HG02642 (cell line): Measurements from ENCODE around the gene TUBA4A.

ENCODE experiments used
- ATAC-seq: cut with Tn5 transposase; IDR thresholded peaks from one replicate; pipeline ENCODE4 v1.9.1; 2021; ENCODE audit warnings: mild to moderate bottlenecking; ENCODE audit not compliant: unreplicated experiment, poor library complexity

Gene TUBA4A

GRCh38 chr2:219253753-219254589 lies at the start of gene TUBA4A:
Gene TUBA4A, minus strand, starts transcription at chr2:219253918. Its CDS starts 60 bp downstream, at chr2:219253858.
- ATAC-seq, result peak; percentile 59

- no peak for ATAC-seq
Observed at GRCh38 chr2:219302412-219302968, 48.8 kb upstream of the TUBA4A start.

GRCh38 chr2:219300022-219300421 lies 46.3 kb upstream of the TUBA4A start:
- ATAC-seq, result no peak

DNA sequence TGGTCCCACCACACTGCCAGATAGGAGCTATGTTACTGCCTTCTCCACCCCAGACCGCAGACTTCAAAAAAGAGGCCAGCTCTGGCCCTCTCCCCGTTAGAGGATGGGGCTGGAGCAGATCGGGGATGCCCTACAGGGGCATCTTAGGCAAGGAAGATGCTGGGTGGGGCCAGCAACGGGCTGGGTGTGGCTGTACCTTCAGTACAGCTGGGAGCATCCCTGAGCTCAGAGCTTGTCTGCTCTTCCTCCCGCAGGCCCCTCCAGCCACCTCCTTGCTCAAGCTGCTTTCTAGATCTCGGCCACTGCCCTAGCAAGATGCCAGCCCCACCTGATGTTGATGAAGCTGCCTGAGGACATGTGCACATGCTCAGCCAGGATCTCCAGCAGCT lies 45.6 kb upstream of the TUBA4A start:
- no peak for ATAC-seq

DNA sequence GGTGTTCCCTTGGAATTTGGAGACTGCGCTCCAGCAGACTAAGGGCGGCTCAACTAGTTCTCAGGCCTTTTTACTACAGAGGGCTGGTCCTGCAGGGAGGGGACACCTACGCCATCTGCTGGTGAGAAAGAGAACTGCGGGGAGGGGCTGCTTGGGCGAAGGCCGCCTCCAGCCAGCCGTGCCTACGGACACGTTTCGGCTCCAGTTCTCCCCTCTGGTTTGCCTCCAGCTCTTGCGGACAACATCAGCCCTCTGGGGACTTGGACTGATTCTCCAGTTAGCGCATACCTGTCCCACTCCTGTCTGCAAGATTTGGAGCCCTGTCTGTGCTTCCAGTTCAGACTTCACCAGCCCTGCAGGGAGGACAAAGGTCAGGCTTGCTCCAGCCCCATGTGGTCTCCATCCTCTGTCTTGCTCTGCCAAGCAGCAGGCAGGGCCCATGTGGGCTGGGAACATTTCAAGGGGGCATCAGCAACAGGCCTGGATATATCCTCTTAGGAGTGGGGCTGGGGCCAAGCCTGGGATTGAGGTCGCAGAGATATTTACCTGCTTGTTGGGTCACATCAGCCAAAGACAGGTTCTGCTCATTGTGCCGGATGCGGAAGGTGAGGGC lies 45.1 kb upstream of the TUBA4A start:
- no peak for ATAC-seq

DNA sequence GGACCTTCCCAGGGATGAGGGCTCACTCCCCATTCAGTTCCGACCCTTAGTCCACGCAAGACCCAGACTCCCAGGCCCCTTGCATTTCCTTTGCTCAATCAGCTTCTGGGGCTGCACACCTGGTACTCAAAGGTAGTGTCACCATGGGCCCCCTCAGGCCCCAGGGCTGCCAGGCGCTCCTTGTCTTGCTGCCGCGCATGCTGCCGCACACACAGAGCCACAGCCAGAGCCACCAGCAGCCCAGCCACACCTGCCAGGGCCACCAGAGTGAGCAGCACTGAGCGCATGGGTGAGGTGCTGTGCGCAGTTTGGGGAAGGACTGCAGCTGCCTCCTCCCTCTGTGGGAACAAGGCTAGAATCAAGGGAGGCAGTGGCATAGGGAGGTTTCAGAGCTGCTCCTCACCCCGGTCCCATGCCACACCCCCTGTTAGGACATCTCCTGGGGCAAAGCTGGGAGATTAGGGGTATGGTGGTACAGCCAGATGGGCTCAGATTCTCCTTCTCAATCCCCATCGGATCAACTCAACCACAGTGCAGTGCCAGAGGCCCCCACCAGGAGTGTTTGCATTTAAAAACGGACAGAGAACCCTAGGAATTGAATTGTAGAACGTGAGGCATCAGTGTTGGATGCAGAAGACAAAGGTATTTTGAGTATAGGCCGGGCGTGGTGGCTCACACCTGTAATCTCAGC lies 44.2 kb upstream of the TUBA4A start:
- ATAC-seq, result no peak

DNA sequence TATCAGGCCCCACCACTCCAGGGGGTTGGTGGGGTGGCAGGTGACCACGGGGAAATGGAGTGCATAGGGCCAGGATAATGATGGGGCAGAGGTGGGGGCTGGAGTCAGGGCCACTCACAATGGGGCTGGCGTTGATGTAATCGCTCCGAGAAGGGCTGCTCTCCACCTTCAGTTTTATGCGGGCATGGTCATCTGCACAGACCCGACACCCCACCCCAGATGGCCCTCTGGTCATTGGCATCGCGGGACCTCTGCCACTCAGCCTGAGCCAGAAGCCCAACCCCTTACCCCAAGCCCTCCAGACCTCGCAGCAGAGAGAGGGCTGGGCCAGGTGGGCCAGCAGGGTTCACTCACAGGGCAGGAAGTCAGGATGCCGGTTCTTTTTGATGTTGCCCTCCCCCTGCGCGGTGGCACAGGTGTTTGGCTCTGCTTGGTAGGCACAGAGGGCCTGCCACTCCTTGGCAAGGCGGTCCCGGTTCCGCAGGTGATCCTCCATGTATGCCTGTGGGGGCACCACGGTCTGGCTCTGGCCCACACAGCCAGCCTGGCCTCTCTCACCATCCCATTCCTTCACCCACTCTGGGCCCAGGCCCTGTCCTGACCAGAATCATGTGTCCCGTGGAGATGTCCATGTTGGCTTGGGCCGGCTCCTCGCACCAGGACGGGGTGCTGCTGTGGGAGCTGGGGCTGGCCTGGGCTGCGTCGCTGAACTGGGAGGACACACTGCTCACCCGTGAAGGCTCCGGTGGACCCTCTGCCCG lies 43.1 kb upstream of the TUBA4A start:
- ATAC-seq, result no peak

GRCh38 chr2:219296142-219296541 lies 42.4 kb upstream of the TUBA4A start:
- no peak for ATAC-seq

DNA sequence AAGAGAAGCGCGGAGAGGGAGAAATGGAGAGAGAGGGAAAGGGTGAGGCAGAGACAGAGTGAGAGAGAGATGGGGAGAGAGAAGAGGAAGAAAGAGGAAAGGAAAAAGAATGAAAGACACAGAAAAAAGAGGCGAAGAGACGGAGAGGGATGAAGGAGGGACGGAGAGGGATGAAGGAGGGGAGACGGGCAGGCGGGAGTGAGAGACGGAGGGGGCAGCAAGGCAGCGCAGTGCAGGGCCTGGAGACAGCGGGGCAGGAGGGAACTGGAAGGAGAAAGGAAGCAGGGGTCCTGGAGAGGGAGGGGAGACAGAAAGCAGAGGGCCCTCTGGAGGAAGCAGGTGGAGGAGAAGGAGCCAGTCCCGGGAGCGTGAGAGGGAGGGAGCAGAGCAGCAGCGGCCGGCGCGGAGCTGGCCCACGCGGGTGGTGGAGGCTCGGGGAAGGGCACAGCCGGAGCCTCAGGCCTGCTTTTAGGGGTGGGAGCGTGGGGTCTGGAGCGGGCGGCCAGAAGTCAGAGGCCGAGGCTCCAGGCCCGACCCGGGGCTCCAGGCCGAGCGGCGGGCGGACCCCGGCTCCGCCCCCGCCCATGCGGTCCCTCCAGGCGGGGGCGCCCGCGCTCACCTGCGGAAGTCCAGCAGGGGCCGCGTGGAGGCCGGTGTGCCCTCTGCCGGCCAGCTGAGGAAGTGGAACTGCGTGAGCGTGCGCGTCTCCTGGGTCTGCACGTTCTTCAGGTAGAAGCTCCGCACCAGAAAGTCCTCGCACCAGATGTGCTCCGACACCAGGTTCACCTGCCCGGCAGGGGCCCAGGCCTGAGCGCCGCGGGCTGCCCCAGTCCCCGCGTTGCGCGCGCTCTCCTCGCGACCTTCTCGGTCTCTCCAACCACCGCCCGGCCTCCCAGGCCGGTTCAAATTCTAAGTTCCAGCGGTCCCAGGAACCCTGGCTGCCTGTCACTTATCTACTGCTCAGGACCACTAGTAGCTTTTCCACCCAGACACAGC lies 40.9 kb upstream of the TUBA4A start:
- ATAC-seq, result peak; percentile 89

DNA sequence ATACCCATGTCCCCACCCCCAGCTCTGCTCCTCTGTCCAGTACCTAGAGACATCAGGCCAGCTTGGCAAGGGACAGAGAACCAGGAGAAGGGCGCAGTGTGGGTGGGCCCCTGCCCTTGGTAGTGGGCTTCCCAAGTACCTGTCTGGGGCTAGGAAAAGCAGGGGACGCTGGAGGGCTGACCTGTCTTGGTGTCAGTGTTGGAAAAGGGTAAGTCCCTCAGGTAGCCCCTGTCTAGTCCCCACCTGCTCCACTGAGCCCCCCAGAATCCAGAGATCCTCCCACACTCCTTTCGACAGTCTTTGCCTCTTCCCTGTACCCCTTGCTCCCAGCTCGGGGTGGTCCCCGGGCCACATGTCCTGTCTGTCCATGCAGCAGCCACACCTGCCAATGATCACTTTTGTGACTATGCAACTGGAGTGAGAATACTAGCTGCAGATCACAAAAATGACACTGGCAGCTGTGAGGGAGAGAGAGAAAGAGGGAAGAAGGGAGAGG lies 40.1 kb upstream of the TUBA4A start:
- no peak for ATAC-seq

DNA sequence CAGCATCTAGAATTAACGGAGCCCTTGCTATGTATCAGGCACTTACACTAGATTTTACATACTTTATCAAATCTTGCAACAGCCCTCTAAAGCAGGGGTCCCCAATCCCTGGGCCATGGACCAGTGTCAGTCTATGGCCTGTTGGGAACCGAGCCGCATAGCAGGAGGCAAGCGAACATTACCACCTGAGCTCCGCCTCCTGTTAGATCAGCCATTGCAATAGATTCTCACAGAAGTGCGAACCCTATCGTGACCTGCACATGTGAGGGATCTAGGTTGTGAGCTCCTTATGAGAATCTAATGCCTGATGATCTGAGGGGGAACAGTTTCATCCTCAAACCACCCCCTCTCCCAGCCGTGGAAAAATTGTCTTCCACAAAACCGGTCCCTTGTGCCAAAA lies 38.9 kb upstream of the TUBA4A start:
- ATAC-seq, result no peak

GRCh38 chr2:219291910-219292490 lies 38.3 kb upstream of the TUBA4A start:
- ATAC-seq, result no peak

DNA sequence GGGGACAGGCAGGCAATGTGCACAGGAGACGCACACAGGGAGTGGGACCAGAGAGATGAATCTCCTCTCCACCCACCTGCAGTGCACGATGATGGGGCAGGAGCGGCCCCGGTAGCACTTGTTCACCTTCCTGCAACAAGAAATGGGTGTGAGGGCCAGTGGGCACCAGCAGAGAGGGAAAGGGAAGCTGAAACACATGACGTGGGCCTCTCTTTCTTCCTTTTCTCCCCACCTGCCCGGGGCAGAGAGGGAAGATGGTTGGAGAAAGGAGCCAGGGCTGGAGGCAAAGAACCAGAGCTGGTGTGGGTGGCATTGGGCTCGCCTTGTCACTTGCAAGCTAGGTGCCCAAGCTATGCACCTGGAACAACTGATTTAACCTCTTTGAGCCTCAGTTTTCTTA lies 37.7 kb upstream of the TUBA4A start:
- ATAC-seq, result no peak

DNA sequence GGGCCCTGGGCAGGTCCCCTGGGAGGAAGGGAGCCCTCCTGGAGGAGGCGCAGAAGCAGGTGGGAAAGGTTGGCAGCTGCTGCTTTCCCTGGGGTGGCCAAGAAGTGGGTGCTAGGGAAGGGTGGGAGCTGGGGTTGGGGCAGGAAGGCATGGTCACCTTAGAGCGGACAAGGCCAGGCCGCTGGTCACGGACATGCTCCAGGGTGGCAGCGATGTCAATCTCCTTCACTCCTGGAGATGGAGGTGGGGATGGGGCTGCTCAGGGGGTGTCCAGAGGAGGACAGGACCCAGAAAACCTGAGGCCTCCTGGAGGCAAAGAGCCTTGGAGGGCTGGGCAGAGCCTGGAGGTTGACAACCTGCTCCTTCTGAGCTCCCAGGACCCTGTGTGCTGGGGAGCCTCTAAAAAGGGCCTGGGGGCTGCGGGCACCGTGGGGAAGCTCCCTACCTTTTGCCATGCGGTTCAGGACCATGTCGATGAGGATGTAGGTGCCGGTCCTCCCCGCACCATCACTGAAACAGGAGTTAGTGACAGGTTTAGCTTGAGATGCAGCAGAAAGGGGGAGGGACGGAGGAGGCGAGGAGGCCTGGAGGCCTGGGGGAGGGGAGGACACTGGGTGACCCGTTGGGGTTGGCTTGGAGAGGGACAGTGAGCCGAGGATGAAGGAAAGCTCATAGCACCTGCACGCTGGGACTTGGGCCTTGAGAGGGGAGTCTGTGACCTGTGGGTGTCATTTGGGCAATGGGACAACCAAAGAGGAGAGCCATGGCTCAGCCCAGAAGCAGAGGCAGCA lies 36.9 kb upstream of the TUBA4A start:
- no peak for ATAC-seq

GRCh38 chr2:219289537-219290361 lies 36.0 kb upstream of the TUBA4A start:
- ATAC-seq, result no peak

GRCh38 chr2:219289195-219289536 lies 35.4 kb upstream of the TUBA4A start:
- ATAC-seq, result no peak
